A673 (cell line): ENCODE results near the gene SLC25A19. TPM values are rescaled to one million over a fixed set of nuclear protein-coding genes. Genes with fewer than 3 reads are reported as not detected.
A peak's percentile ranks its signal among the peaks of the same experiment; 100 is the strongest.

Source experiments
- BruUV-seq: library from RNA; stranded (reverse); fragments of 400-500 nt; replicated peaks from 2 replicates; lab custom pipeline; 2021; lab: Mats Ljungman, UMichigan
- CTCF ChIA-PET: fragments of 300-600 bp; sonication (Branson Sonifier 250); formaldehyde crosslinking; loops from one replicate; lab custom pipeline; 2022; ENCODE audit warnings: antibody characterized with exemption; lab: Charles Lee
- POLR2A ChIA-PET: fragments of 300-600 bp; sonication (Branson Sonifier 250); formaldehyde crosslinking; loops from one replicate; lab custom pipeline; 2022; ENCODE audit warnings: antibody characterized with exemption; ENCODE audit not compliant: low non-redundant PET; lab: Charles Lee
- DNase-seq: peaks from one replicate; pipeline ENCODE4 v3.0.0-alpha.2; 2015; ENCODE audit warnings: low spot score
- H3K27ac ChIP-seq: fragments of 200-600 bp; sonication (generic); 2 replicates; pipeline ENCODE4 v1.5.1; 2016; ENCODE audit warnings: mixed run types, low read depth, mild to moderate bottlenecking, mixed read lengths, antibody characterized with exemption, low read length; ENCODE audit not compliant: poor library complexity, severe bottlenecking
- H3K27me3 ChIP-seq: fragments of 200-600 bp; sonication (generic); replicated peaks from 2 replicates; pipeline ENCODE4 v1.6.1; 2017; ENCODE audit warnings: mixed run types, low read depth, mild to moderate bottlenecking, mixed read lengths, antibody characterized with exemption, low read length; ENCODE audit not compliant: insufficient read depth, poor library complexity
- H3K36me3 ChIP-seq: fragments of 200-600 bp; sonication (generic); 2 replicates; pipeline ENCODE4 v1.6.1; 2016; ENCODE audit warnings: mixed run types, mild to moderate bottlenecking, mixed read lengths, antibody characterized with exemption, low read length; ENCODE audit not compliant: insufficient read depth, poor library complexity, severe bottlenecking
- H3K4me1 ChIP-seq: fragments of 200-600 bp; sonication (generic); 2 replicates; pipeline ENCODE4 v1.6.1; 2017; ENCODE audit warnings: mixed run types, mild to moderate bottlenecking, mixed read lengths, antibody characterized with exemption, low read length; ENCODE audit not compliant: insufficient read depth, poor library complexity, severe bottlenecking
- H3K4me3 ChIP-seq: fragments of 200-600 bp; sonication (generic); 2 replicates; pipeline ENCODE4 v1.5.1; 2016; ENCODE audit warnings: low read depth, mixed run types, mild to moderate bottlenecking, mixed read lengths, low read length; ENCODE audit not compliant: poor library complexity, severe bottlenecking
- H3K9me3 ChIP-seq: fragments of 200-600 bp; sonication (generic); 2 replicates; pipeline ENCODE4 v1.6.1; 2016; ENCODE audit warnings: mixed run types, low read depth, mild to moderate bottlenecking, mixed read lengths, antibody characterized with exemption, low read length; ENCODE audit not compliant: poor library complexity, severe bottlenecking
- CTCF ChIP-seq: fragments of 300-800, 200-600 bp; sonication (generic); conservative IDR thresholded peaks from 2 replicates; pipeline ENCODE4 v1.5.1; 2017; ENCODE audit warnings: low read depth, mild to moderate bottlenecking, antibody characterized with exemption, low read length, moderate library complexity, mixed read lengths
- EZH2 ChIP-seq: fragments of 200-600 bp; sonication (generic); IDR thresholded peaks from 2 replicates; pipeline ENCODE4 v1.6.1; 2017; ENCODE audit warnings: borderline replicate concordance, low read depth, mild to moderate bottlenecking, mixed read lengths, antibody characterized with exemption, low read length; ENCODE audit not compliant: poor library complexity, severe bottlenecking
- intact Hi-C: fragments of 100-400 bp; cut with micrococcal nuclease; formaldehyde crosslinking; loops from one replicate; pipeline ENCODE4 v1.10.0; 2022; ENCODE audit not compliant: unreplicated experiment
- total RNA-seq: library from RNA; stranded (reverse); gene quantifications from 2 replicates; pipeline ENCODE4 v1.2.3, GENCODE V29; 2021

SLC25A19 gene
- total RNA-seq, 1 experiment from 2014 or later, result 45.0 TPM

- Histone ChIP-seq H3K27ac (peak overlapping the region; percentile 88), H3K4me3 (peak overlapping the region; percentile 100), H3K9me3 (no peaks in the 10 kb centered on the region), H3K4me1 (peaks cover 9% of the 10 kb centered on the region), H3K36me3 (peaks cover 25% of the 10 kb centered on the region), H3K27me3 (no peaks in the 10 kb centered on the region)
- BruUV-seq, result no TSS peak
- intact Hi-C loops, result no loop called here
- CTCF ChIA-PET, result interaction anchor here (0.5 to 2.3 kb wide), 5 partner anchors 8 to 308 kb away, joined by 5 to 16 read pairs (median 7); partner anchors contain the start of genes GGA3 and MRPS7
- TF ChIP-seq EZH2, result no peak
- TF ChIP-seq CTCF, result no peak
- peak; percentile 35 for DNase-seq
- POLR2A ChIA-PET, result no interaction called here
These were observed 19.4 kb downstream of the SLC25A19 start for GRCh38 chr17:75269844-75270217.

DNA sequence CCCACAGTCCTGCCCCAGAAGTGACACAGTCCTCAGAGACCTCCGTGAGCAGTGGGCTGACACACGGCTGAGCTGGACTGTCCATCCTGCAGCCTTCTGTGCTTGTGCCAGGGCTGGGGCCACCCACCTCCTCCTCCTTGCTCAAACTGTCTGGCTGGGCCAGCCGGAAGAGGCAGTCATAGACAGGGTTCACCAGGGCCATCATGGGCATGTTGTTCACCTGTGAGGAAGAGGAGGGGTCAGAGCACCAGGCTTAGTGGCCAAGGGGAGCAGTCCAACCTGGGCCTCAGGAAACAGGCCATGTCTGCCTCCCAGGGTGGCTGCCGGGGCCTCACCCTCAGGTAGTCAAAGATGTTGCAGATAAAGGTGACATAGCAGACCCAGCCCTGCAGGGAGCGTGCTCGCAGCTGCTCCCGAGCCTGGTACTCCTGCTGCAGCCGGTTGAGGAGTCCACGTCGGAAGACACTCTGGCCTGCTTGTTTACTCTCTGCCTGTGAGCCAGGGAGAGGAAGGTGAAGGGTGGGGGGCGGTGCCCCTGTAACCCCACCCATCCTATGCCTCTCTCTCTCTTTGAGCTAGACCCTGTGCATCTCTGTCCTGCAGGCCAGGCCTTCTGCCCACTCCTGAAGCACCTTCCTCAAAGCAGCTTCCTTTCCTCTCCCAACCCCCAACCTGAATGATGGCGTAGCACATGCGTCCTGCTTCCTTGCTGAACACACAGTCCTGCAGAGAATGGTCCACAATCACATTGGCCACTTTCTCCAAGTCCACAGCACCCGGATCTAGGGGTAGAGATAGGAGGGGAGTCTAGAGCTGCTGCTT lies 21.6 kb downstream of the SLC25A19 start:
- intact Hi-C loops, result no loop called here
- POLR2A ChIA-PET, result no interaction called here

GRCh38 chr17:75267153-75267410 lies 22.2 kb downstream of the SLC25A19 start:
- Histone ChIP-seq H3K27ac (no peak overlapping the region), H3K36me3 (peaks cover 39% of the 10 kb centered on the region), H3K9me3 (no peaks in the 10 kb centered on the region), H3K4me1 (peaks cover 9% of the 10 kb centered on the region), H3K27me3 (no peaks in the 10 kb centered on the region), H3K4me3 (no peak overlapping the region)
- BruUV-seq, result no TSS peak
- ChIA-PET CTCF (no interaction called here), POLR2A (no interaction called here)
- intact Hi-C loops, result no loop called here
- TF ChIP-seq CTCF (no peak), EZH2 (no peak)
- DNase-seq, result no peak

More for the DNA sequence above, 21.6 kb downstream of the SLC25A19 start:
- DNase-seq, result no peak
- Histone ChIP-seq H3K36me3 (peaks cover 39% of the 10 kb centered on the region), H3K4me1 (peaks cover 9% of the 10 kb centered on the region), H3K27me3 (no peaks in the 10 kb centered on the region), H3K9me3 (no peaks in the 10 kb centered on the region), H3K27ac (no peak overlapping the region), H3K4me3 (no peak overlapping the region)
- CTCF ChIA-PET, result no interaction called here
- TF ChIP-seq EZH2, result no peak
- no peak for TF ChIP-seq CTCF
- no TSS peak for BruUV-seq
